ENCODE data around the gene PRAME. TPM values are rescaled to one million over a fixed set of nuclear protein-coding genes. Genes with fewer than 3 reads are reported as not detected.
"Not testable (repeated sequence)": the region's sequence is repeated elsewhere in the genome, so short reads cannot be mapped to it uniquely, and the experiment has no call there.

Gene PRAME, protein sequence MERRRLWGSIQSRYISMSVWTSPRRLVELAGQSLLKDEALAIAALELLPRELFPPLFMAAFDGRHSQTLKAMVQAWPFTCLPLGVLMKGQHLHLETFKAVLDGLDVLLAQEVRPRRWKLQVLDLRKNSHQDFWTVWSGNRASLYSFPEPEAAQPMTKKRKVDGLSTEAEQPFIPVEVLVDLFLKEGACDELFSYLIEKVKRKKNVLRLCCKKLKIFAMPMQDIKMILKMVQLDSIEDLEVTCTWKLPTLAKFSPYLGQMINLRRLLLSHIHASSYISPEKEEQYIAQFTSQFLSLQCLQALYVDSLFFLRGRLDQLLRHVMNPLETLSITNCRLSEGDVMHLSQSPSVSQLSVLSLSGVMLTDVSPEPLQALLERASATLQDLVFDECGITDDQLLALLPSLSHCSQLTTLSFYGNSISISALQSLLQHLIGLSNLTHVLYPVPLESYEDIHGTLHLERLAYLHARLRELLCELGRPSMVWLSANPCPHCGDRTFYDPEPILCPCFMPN
- polyA plus RNA-seq (2013, experiment 1 of 2; ENCODE audit: insufficient read length), result 0.29 TPM
- 0.25 TPM for polyA plus RNA-seq (2013, experiment 2 of 2; ENCODE audit: insufficient read length)

DNA sequence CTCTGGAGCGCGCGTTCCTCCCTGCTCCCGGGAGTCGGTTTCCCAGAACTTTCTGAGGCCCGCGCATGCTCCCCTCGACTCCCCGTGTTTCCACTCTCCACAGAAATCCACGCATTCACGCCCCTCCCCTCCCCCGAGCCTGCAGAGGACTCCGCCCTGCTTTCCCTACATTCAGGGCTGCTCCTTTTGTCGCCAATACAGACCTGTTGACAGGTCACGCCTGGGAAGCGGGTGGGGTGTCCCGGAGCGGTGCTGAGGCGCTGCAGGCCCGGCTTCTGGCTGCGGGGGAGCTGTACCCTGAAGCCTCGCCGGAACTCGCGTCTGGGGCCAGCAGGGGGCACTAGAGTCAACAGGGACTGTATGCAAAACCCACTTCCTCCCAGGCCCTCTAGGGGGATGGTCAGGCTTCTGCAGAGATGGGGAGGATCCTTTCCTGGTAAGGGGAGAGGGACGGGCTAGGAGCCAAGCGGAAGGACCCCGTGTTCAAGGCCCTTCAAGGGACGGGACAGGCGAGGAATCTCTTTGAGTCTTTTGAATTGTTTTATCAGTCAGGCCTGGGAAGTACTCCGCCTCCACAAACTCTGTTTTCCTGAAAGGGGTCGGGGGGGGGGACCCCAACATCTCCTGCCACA, at the start of gene PRAME:
PRAME (minus strand) TSS at position 294 of the 632 bp plus-strand sequence. CDS start 2,433 bp downstream, outside the sequence.
- DNase-seq, result peak; percentile 38

DNA sequence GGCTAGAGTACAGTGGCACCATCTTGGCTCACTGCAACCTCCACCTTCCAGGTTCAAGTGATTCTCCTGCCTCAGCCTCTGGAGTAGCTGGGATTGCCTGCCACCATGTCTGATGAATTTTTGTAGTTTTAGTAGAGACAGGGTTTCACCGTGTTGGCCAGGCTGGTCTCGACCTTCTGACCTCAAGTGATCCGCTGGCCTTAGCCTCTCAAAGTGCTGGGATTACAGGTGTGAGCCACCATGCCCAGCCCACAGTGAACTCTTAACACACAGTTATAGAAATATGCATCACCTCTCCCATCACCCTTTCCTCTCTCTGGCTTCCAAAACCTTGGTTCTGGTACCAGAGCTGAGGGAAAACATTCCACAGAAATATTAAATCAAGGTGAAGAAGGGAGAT, 49.0 kb upstream of the PRAME start:
- not testable (repeated sequence) for DNase-seq

DNA sequence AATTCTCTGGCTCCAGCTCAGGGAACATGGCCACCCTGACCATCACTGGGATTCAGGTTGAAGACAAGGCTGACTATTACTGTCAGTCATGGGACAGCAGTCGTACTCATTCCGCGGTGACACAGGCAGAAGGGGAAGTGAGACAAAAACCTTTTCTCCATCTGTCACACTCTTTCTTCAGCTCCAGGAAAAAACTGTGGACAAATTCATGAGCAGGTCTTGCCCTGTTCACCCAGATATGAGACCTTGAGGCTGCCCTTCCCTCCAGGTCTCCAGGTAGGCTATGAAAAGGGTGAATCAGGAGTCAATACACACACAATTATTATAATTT, 46.0 kb upstream of the PRAME start:
- DNase-seq, result no peak

DNA sequence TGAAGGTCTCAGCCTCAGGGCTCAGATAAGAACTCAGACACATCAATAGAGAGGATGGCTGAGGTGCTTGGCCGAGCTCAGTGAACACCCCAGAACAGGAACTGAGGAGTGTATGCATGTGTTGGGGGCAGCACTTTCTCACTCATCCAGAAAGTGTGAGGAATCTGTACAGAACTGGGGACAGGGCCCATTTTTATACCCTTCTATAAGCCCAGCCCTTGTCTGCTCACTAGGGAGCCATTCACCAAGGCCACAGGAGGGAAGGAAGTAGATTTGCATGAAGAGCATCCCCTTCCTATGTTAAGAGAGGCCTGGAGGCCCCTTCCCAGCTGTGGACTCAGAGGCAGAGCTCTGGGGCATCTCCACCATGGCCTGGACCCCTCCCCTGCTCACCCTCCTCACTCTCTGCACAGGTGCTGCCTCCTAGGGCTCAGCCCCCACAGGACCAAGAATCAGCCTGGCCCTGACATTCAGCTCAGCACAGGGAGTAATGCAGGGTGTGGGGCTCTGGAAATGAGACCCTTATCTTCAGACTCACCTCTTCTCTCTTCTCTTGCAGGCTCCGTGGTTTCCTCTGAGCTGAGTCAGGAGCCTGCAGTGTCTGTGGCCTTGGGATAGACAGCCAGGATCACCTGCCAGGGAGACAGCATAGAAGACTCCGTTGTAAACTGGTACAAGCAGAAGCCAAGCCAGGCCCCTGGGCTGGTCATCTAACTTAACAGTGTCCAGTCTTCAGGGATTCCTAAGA, 45.4 kb upstream of the PRAME start:
- DNase-seq, result no peak

DNA sequence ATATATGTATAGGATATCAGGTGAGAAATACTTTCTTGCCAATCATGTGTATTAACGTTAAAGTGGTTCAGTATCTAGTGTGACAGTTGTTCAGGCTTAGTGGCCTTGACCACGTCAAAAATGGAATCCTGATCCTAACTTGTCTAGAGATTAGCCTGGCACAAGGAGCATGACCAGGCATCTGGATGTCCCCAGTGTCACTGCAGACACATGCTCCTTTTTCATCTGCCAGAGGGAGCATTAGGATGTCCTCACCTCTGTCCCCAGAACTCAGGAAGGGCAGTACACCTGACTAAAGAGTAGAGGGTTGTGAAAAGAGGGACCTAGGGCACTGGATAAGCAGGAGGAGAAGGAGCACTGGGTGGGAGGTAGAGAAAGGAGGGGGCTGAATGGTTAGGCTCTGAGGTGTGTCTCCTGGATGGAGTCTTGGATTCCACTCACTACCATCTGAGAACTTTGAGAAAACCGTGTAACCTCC, 44.4 kb upstream of the PRAME start:
- DNase-seq, result no peak

DNA sequence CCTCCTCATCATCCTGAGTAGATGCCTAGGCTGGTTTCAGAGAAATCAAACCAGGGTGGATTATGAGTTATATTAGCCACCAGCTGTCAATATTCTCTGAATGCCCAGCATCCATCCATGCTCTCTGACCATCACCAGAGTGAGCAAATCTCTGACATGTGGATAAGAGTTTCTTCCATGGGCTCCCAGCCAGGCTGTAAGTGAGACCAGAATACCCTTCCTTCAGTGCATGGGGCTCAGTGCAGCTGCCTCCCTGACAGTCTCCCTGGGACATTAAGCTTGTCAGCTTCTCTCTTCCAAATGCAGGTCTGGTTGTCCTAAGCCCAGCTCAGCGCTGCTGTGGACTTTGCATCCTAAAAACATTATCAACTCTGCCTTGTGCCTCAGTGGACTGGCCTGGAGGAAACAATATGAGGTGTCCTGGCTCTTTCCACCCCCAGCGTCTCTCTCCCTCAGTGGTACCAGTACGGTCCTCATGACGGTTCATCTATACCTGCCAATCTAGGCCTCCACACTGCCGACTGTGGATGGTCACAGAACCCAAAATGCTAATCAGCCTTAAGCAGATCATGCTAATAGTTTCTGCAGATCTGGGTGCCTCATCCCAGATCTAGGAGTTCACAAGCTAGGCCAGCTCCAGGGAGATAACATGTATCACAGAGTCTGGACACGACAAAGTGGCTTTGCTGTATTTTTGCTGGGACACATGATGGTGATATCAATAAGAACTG, 41.6 kb upstream of the PRAME start:
- DNase-seq, result no peak

DNA sequence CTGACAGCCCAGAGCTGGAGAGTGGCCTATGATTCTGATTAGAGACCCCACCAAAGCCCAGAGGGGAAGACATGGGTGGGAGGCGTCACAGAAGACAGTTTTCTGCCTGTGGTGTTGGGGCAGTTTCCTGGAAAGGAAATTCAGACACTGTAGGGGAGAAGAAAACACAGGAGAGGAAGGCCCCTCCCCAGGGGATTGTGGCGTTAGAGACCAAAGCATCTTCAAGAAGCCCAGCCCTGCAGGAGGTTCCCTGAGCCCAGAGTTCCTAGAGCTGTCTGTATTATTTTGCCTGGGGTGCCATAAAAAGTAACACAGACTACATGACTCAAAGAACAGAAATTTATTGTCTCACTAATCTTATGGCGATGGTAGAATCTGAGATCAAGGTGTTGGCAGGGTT, 40.2 kb upstream of the PRAME start:
- no peak for DNase-seq

DNA sequence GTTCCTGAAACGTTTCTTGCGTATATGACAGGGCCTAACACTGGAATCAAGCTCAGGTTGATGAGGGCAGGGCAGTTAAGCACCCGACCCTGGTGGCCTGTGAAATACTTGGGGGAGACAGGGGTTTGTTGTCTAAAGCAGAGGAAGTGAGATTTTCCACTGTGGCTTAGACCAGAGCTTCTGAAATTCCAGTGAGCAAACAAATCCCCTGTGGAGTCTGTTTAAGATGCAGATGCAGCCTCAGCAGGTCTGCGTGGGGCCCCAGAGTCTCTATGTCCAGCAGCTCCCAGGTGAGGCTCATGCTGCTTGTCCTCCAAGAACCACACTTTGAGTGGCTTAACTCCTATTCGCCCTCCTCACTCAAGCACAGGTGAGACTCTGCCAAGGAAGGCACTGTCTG, 39.1 kb upstream of the PRAME start:
- no peak for DNase-seq

DNA sequence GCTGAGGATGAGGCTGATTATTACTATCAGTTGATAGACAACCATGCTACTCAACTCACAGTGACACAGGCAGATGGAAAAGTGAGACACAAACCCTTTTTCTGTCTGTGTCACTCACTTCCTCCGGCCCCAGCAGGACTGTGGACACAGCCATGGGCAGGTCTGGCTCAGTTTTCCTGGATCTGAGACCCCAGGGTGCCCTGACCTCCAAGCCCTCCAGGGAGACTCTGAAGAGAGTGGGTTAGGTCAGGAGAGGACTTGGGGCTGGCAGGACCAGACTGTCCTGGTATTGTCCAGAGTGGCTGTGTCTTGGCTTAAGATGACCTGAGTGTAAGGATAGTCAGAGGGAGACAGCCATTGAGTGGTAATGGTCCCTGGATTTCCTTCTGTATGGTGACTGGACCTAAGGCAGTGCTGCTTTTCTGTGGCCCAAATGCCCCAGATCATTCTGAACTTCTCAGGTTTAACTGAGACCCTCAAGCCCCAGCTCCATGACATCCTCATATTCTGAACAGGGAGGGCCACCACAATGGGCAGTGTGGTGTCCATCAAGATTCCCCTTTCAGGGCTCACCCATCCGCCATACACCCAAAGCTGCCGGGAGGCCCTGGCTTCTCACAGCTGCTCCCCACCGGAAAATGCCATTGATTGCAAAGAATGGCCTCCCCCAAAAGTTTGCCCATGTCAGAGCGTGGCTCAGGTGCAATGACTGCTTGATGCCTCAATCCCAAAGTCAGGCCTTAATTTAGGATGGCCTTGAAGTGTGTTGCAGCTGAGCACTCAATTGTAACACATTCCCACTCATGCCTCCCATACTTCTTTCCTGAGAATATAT, 36.2 kb upstream of the PRAME start:
- no peak for DNase-seq

DNA sequence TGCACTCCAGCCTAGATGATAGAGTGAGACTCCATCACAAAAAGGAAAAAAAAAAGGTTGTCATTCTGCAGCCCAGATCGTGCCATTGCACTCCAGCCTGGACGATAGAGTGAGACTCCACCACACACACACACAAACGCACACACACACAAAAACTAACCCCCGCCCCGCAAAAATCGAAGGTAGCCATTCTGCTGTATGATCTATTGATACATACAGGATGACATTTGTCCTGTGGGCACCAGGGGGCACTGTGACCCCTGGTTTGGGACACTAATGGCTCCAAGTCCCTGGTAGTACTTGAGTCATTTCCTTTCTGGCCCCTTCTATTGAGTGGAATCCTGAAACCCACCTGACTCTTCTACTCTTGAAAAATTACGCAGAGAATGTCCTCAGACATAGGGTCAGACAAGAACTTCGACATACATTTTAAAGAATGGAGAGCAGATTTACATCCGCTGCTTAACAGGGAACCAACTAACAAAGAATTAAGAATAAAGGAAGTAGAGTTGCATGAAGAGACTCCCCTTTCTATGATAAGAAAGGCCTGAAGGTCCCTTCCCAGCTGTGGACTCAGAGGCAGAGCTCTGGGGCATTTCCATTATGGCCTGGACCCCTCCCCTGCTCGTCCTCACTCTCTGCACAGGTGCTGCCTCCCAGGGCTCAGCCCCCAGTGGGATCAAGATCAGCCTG, 35.0 kb upstream of the PRAME start:
- peak; percentile 41 for DNase-seq

DNA sequence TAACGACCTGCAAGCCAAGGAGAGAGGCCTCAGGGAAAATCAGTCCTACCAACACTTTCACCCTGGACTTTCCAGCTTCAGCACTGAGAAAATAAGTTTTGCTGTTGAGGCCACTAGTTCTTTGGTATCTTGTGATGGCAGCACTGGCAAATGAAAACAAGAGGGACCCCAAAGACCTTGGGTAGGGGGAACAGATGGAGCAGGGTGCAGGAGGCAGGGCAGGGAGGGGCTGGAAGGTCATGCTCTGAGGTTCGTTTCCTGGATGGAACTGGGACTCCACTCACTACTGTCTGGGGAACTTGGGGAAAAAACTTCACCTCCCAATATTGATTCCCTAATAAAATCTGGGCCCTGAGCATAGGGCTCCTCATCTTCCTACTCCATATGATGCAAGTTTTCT, 34.2 kb upstream of the PRAME start:
- DNase-seq, result no peak

DNA sequence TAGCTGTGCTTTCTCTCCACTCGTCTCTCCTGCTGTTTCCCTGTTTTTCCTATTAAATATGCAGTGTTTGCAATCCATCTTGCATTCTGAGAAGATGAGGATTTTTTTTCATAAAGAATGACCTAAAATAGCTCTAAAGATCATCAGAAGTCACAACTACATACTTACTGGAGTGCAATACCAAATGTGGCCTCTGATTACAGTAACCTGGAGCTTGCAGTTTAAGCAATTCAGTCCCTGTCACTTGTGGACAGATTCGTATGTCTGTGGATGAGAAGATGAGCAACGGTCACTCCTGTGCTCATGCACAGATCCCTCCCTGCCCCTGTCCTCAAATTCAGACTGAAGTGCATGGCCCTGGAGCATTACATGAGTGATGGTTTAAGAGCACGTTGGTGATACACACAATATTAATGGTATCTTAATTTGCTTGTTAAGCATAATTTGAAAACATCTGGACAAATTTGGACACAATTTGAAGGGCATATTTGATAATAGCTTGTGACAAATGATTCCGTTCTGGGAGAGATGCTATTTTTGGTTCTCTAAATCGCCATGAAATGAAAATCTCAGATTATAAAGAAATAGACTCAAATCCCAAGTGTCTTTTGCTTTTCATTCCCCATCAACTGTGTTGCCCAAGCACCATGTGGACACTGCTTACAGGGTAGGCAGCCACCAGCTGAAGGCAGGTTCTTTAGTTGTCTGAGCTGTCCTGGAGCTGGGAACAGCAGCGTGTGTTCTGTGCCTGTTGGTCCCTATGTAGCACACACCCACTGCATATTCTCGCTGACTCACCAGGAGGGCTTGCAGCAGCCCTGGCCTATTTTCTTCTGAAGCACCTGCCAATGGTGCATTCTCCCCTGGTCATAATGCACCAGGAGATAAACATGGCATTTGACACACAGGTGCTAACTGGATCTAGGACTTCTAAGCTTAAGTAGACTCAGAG, 32.6 kb upstream of the PRAME start:
- no peak for DNase-seq

DNA sequence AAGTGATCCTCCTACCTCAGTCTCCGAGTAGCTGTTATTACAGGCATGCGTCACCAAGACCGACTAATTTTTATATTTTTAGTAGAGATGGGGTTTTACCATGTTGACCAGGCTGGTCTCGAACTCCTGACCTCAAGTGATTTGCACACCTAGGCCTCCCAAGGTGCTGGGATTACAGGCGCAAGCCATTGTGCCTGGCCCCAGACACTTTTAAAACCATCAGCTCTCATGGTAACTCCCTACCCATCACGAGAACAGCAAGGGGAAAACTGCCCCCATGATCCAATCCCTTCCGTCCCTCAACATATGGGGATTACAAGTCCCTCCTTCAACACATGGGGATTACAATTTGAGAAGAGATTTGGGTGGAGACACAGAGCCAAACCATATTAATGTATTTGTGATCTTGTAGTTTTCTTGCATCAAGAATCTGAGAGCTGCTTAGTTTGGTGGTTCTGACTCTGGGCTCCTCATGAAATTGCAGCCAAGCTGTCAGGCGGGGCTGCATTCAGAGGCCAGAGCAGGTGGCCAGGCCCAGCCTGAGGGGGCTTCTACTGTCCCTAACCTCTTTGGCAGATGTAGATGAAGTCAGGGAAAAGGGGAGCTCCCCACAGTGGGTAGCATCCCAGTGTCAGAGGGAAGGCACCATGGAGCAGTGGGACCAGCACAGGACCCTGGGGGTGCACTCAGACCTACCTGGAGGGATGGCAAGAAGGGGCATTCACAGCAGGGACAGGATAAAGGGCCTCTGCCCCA, 31.2 kb upstream of the PRAME start:
- no peak for DNase-seq

DNA sequence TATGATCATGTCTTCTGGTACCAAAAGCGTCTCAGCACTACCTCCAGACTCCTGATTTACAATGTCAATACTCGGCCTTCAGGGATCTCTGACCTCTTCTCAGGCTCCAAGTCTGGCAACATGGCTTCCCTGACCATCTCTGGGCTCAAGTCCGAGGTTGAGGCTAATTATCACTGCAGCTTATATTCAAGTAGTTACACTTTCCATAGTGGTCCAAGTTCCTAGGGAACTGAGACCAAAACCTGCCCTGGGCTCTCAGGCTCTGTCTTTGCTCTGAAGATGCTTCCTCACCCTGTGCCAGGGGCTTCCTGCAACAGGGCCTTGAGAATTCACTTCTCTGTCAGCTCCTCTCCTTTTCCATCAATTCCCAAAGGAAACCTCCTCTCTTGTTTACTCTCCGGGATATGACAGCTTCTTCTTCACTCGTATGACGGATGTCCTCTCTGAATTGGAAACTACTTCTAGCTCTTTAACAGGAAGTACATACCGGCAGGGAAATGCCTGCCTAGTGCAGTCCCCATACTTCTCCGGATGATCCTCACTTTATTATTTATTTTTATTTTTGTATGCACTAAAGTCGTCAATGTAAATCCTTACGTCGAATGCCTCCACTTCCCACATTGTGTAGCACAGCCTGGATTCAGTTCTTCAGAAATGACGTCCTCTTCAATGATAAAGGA, 29.6 kb upstream of the PRAME start:
- DNase-seq, result no peak

DNA sequence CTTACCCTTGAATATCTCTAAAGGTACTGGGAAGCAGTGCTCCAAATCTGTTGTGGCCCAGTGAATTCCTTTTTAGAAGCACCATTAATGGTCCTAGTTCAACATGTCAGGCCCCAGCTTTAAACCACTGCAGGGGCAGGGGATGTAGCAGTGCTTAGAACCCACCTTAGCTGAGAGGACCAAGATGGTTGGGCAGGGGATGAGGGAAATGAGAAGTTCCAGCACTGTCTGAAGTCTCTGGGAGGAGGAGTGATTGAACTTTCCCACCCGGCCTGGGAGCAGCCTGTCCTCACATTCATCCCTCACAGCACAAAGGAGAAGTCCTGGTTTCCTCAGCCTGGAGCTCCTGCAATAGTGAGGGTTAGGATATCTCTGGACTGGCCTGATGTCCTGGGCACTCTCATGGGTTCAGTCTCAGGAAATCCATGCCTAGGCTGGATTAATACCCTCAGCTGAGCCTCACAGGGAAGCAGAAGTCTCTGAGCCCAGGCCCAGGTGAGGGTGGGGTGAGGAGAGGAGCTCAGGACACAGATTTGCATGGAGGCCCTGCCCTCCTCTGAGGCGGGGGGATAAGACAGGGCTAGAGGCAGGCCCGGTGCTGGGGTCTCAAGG, 28.6 kb upstream of the PRAME start:
- no peak for DNase-seq

DNA sequence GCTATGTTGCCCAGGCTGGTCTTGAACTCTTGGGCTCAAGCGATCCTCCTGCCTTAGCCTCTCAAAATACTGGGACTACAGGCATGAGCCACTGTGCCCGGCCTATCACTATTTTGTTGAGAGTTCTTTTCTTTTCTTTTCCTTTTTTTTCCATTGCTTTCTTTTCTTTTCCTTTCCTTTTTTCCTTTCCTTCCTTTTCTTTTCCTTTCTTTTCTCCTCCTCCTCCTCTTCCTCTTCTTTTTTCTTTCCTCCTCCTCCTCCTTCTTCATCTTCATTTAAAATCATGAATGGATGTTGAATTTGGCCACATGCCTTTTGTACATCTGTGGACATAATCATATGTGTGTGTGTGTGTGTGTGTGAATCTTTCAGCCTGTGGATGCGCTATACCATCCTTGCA, 25.7 kb upstream of the PRAME start:
- no peak for DNase-seq

DNA sequence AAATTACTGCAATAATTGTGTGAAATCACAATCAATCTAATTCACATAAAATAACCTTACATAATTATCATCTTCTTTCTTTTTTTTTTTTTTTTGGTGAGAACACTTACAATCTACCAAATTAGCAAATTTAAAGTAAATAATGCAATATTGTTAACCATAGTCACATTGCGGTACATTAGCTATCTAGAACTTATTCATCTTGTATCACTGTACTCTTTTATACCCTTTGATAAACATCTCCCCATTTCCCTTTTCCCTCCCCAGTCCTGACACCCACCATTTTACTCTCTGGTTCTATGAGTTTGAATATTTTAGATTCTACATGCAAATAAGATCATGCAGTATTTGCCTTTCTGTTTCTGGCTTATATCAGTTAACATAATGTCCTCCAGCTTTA, 24.0 kb upstream of the PRAME start:
- DNase-seq, result no peak

DNA sequence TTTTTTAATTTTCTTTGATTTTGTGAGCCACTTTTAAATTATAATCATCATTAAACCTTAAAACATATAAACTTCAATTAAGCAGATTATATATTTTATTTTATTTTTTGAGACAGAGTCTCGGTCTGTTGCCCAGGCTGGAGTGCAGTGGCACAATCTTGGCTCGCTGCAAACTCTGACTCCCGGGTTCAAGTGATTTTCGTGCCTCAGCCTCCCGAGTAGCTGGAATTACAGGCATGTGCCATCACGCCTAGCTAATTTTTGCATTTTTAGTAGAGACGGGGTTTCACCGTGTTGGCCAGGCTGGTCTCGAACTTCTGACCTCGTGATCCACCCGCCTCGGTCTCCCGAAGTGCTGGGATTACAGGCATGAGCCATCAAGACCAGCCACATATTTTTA, 22.5 kb upstream of the PRAME start:
- DNase-seq, result not testable (repeated sequence)
